Activated B cell treated with CpG ODN at 0.5 μM for 24 hours (primary cell): Measurements from ENCODE around the gene FITM1. TPM values are rescaled to one million over a fixed set of nuclear protein-coding genes. Genes with fewer than 3 reads are reported as not detected.
A peak's percentile ranks its signal among the peaks of the same experiment; 100 is the strongest.

Experiments used
- ATAC-seq: fragments of 200-7000 bp; cut with Tn5 transposase; one replicate; pipeline ENCODE4 v1.10.0; 2021; ENCODE audit warnings: low read depth, mild to moderate bottlenecking, moderate library complexity
- CTCF ChIA-PET: fragments of 350-600 bp; sonication (Branson Sonifier 250); formaldehyde crosslinking; loops from one replicate; lab custom pipeline; 2021; ENCODE audit warnings: antibody characterized with exemption; lab: Charles Lee
- POLR2A ChIA-PET: fragments of 350-600 bp; sonication (Branson Sonifier 250); formaldehyde crosslinking; loops from one replicate; lab custom pipeline; 2021; ENCODE audit warnings: antibody characterized with exemption; lab: Charles Lee
- DNase-seq: peaks from one replicate; pipeline ENCODE4 v3.0.0; 2022
- H3K27ac Mint-ChIP-seq: one replicate; pipeline ENCODE4 v1.8.0; 2020; ENCODE audit warnings: mixed read lengths
- H3K27me3 Mint-ChIP-seq: one replicate; pipeline ENCODE4 v1.8.0; 2021; ENCODE audit warnings: mixed read lengths
- H3K36me3 Mint-ChIP-seq: one replicate; pipeline ENCODE4 v1.8.0; 2021; ENCODE audit warnings: low read depth, mixed read lengths
- H3K4me1 Mint-ChIP-seq: one replicate; pipeline ENCODE4 v1.8.0; 2021; ENCODE audit warnings: mixed read lengths
- H3K4me3 Mint-ChIP-seq: one replicate; pipeline ENCODE4 v1.8.0; 2020; ENCODE audit warnings: mild to moderate bottlenecking, mixed read lengths
- H3K9me3 Mint-ChIP-seq: one replicate; pipeline ENCODE4 v1.8.0; 2020; ENCODE audit warnings: mixed read lengths
- CTCF ChIP-seq: fragments of 200-600 bp; IDR thresholded peaks from one replicate; pipeline ENCODE4 v1.8.0; 2022; ENCODE audit warnings: antibody characterized with exemption, mild to moderate bottlenecking
- intact Hi-C: fragments of 100-400 bp; cut with micrococcal nuclease; formaldehyde crosslinking; loops from one replicate; pipeline ENCODE4 v1.15.1; 2024
- total RNA-seq: library from RNA; stranded (reverse); gene quantifications from 2 replicates; pipeline ENCODE4 v1.2.3, GENCODE V29; 2022

FITM1 gene
- total RNA-seq, 1 donor from 2014 or later = 2.3 TPM

- CTCF ChIA-PET = interaction anchor here (1.3 to 1.7 kb wide), 3 partner anchors 10 to 15 kb away, joined by 4 to 8 read pairs (median 5); partner anchors contain the start of gene PSME1
Measured at GRCh38 chr14:24123424-24124417, 6.7 kb upstream of the FITM1 start.

GRCh38 chr14:24126939-24127338 lies 3.5 kb upstream of the FITM1 start:
- no peak for DNase-seq
- H3K36me3 Mint-ChIP-seq = peaks cover 26% of the 10 kb centered on the region
- ChIA-PET POLR2A (interaction anchor here (0.6 to 2.9 kb wide), 3 partner anchors 9 to 186 kb away, joined by 3 to 22 read pairs (median 17); partner anchors contain the start of genes DCAF11, NRL and PSME1), CTCF (interaction anchor here (1.0 to 1.9 kb wide), 3 partner anchors 12 to 46 kb away, joined by 3 to 5 read pairs (median 4); partner anchors contain the start of genes DCAF11 and NRL)
- H3K27me3 Mint-ChIP-seq = no peaks in the 10 kb centered on the region
- no peak overlapping the region for H3K27ac Mint-ChIP-seq
- intact Hi-C loops = no loop called here
- TF ChIP-seq CTCF = no peak
- H3K4me3 Mint-ChIP-seq = no peak overlapping the region
- no peak for ATAC-seq
- H3K4me1 Mint-ChIP-seq = peaks cover 38% of the 10 kb centered on the region
- no peaks in the 10 kb centered on the region for H3K9me3 Mint-ChIP-seq

More at GRCh38 chr14:24123424-24124417, 6.7 kb upstream of the FITM1 start:
- DNase-seq = no peak
- no peaks in the 10 kb centered on the region for H3K27me3 Mint-ChIP-seq
- POLR2A ChIA-PET = interaction anchor here (1.0 to 4.1 kb wide), 10 partner anchors 9 to 119 kb away, joined by 3 to 46 read pairs (median 10); partner anchors contain the start of genes DCAF11, EMC9, IRF9 and NRL
- intact Hi-C loops = loop anchor here (1.0 kb wide), 2 partner anchors 8 to 12 kb away; no protein-coding TSS in a partner anchor
- no peaks in the 10 kb centered on the region for H3K9me3 Mint-ChIP-seq
- peak overlapping the region; percentile 93 for H3K27ac Mint-ChIP-seq
- no peak for TF ChIP-seq CTCF
- ATAC-seq = peak; percentile 83
- peak overlapping the region; percentile 52 for H3K4me3 Mint-ChIP-seq
- H3K36me3 Mint-ChIP-seq = peaks cover 52% of the 10 kb centered on the region
- H3K4me1 Mint-ChIP-seq = peaks cover 38% of the 10 kb centered on the region

GRCh38 chr14:24127673-24128072 lies 2.8 kb upstream of the FITM1 start:
- POLR2A ChIA-PET = interaction anchor here (2.3 to 2.9 kb wide), 2 partner anchors 8 to 12 kb away, joined by 17 to 22 read pairs; partner anchors contain the start of genes DCAF11, NRL and PSME1
- Mint-ChIP-seq H3K4me3 (no peak overlapping the region), H3K9me3 (no peaks in the 10 kb centered on the region), H3K36me3 (peaks cover 22% of the 10 kb centered on the region), H3K27ac (peak overlapping the region; percentile 35), H3K27me3 (no peaks in the 10 kb centered on the region), H3K4me1 (peaks cover 40% of the 10 kb centered on the region)
- no peak for DNase-seq
- TF ChIP-seq CTCF = no peak
- intact Hi-C loops = no loop called here
- CTCF ChIA-PET = no interaction called here
- ATAC-seq = no peak

GRCh38 chr14:24129410-24129998 lies 955 bp upstream of the FITM1 start:
- no peak for DNase-seq
- TF ChIP-seq CTCF = no peak
- no peaks in the 10 kb centered on the region for H3K27me3 Mint-ChIP-seq
- H3K9me3 Mint-ChIP-seq = no peaks in the 10 kb centered on the region
- no peak for ATAC-seq
- H3K4me3 Mint-ChIP-seq = no peak overlapping the region
- no peak overlapping the region for H3K27ac Mint-ChIP-seq
- POLR2A ChIA-PET = interaction anchor here (0.6 to 1.9 kb wide), 3 partner anchors 15 to 78 kb away, joined by 3 to 8 read pairs (median 7); partner anchors contain the start of genes CARMIL3, DCAF11 and NRL
- peaks cover 6% of the 10 kb centered on the region for H3K36me3 Mint-ChIP-seq
- peaks cover 26% of the 10 kb centered on the region for H3K4me1 Mint-ChIP-seq
- intact Hi-C loops = no loop called here
- CTCF ChIA-PET = interaction anchor here (0.6 kb wide), 1 partner anchor 179 kb away, joined by 3 read pairs; no protein-coding TSS in a partner anchor
